Activated CD8-positive, alpha-beta T cell treated with anti-CD3 and anti-CD28 coated beads, Interleukin-2, amount 10 ng/mL, durations not matched to agents 7 days and 5 days (primary cell): ENCODE data around the gene KCNT1. TPM values are rescaled to one million over a fixed set of nuclear protein-coding genes. Genes with fewer than 3 reads are reported as not detected.

Experiments
- ATAC-seq: fragments of 150-1000 bp; cut with Tn5 transposase; one replicate; pipeline ENCODE4 v1.10.0; 2021; ENCODE audit warnings: moderate library complexity
- CTCF ChIA-PET: fragments of 350-600 bp; sonication (Branson Sonifier 250); formaldehyde crosslinking; loops from one replicate; lab custom pipeline; 2021; ENCODE audit warnings: antibody characterized with exemption; lab: Charles Lee
- POLR2A ChIA-PET: fragments of 350-600 bp; sonication (Branson Sonifier 250); formaldehyde crosslinking; loops from one replicate; lab custom pipeline; 2021; ENCODE audit warnings: antibody characterized with exemption; lab: Charles Lee
- DNase-seq: peaks from one replicate; pipeline ENCODE4 v3.0.0-alpha.2; 2020
- H3K27ac Mint-ChIP-seq: one replicate; pipeline ENCODE4 v1.8.0; 2021; ENCODE audit warnings: mild to moderate bottlenecking, mixed read lengths
- H3K27me3 Mint-ChIP-seq: one replicate; pipeline ENCODE4 v1.8.0; 2021; ENCODE audit warnings: low read depth, mixed read lengths
- H3K36me3 Mint-ChIP-seq: one replicate; pipeline ENCODE4 v1.8.0; 2021; ENCODE audit warnings: low read depth, mixed read lengths
- H3K4me1 Mint-ChIP-seq: one replicate; pipeline ENCODE4 v1.8.0; 2021; ENCODE audit warnings: low read depth, mixed read lengths
- H3K4me3 Mint-ChIP-seq: one replicate; pipeline ENCODE4 v1.8.0; 2021; ENCODE audit warnings: mild to moderate bottlenecking, mixed read lengths
- H3K9me3 Mint-ChIP-seq: one replicate; pipeline ENCODE4 v1.8.0; 2022; ENCODE audit warnings: mixed read lengths; ENCODE audit not compliant: insufficient read depth
- total RNA-seq, 2 experiments: library from RNA; stranded (reverse); gene quantifications; one replicate each; pipeline ENCODE4 v1.2.3, GENCODE V29; 2021

KCNT1 gene
- total RNA-seq, 2 experiments from 2014 or later: not detected

GRCh38 chr9:135746565-135746964 lies 44.6 kb downstream of the KCNT1 start:
- POLR2A ChIA-PET: no interaction called here
- DNase-seq: no peak
- CTCF ChIA-PET: no interaction called here

GRCh38 chr9:135747311-135747710 lies 45.3 kb downstream of the KCNT1 start:
- ATAC-seq: no peak
- DNase-seq: no peak
- CTCF ChIA-PET: no interaction called here
- POLR2A ChIA-PET: no interaction called here
- no peaks in the 10 kb centered on the region for H3K9me3 Mint-ChIP-seq
- no peaks in the 10 kb centered on the region for H3K27me3 Mint-ChIP-seq
- H3K4me3 Mint-ChIP-seq: no peak overlapping the region
- no peak overlapping the region for H3K27ac Mint-ChIP-seq
- no peaks in the 10 kb centered on the region for H3K4me1 Mint-ChIP-seq
- no peaks in the 10 kb centered on the region for H3K36me3 Mint-ChIP-seq

More at GRCh38 chr9:135746565-135746964, 44.6 kb downstream of the KCNT1 start:
- Mint-ChIP-seq H3K9me3 (no peaks in the 10 kb centered on the region), H3K27ac (no peak overlapping the region), H3K4me1 (no peaks in the 10 kb centered on the region), H3K36me3 (no peaks in the 10 kb centered on the region), H3K4me3 (no peak overlapping the region), H3K27me3 (no peaks in the 10 kb centered on the region)
- no peak for ATAC-seq

GRCh38 chr9:135748676-135749075 lies 46.7 kb downstream of the KCNT1 start:
- H3K27me3 Mint-ChIP-seq: no peaks in the 10 kb centered on the region
- H3K4me3 Mint-ChIP-seq: no peak overlapping the region
- ChIA-PET POLR2A (no interaction called here), CTCF (no interaction called here)
- DNase-seq (no peak), ATAC-seq (no peak)
- H3K9me3 Mint-ChIP-seq: no peaks in the 10 kb centered on the region
- no peaks in the 10 kb centered on the region for H3K36me3 Mint-ChIP-seq
- H3K4me1 Mint-ChIP-seq: no peaks in the 10 kb centered on the region
- no peak overlapping the region for H3K27ac Mint-ChIP-seq

GRCh38 chr9:135749171-135750045 lies 47.4 kb downstream of the KCNT1 start:
- no peak for DNase-seq

GRCh38 chr9:135750786-135751185 lies 48.8 kb downstream of the KCNT1 start:
- Mint-ChIP-seq H3K27ac (no peak overlapping the region), H3K9me3 (no peaks in the 10 kb centered on the region), H3K4me3 (no peak overlapping the region), H3K36me3 (no peaks in the 10 kb centered on the region), H3K27me3 (no peaks in the 10 kb centered on the region), H3K4me1 (no peaks in the 10 kb centered on the region)
- no peak for DNase-seq
- ATAC-seq: no peak
- ChIA-PET POLR2A (no interaction called here), CTCF (no interaction called here)

More at GRCh38 chr9:135749171-135750045, 47.4 kb downstream of the KCNT1 start:
- Mint-ChIP-seq H3K27me3 (no peaks in the 10 kb centered on the region), H3K36me3 (no peaks in the 10 kb centered on the region), H3K27ac (no peak overlapping the region), H3K9me3 (no peaks in the 10 kb centered on the region), H3K4me3 (peak overlapping the region; percentile 8), H3K4me1 (no peaks in the 10 kb centered on the region)
- POLR2A ChIA-PET: no interaction called here
- no peak for ATAC-seq
- CTCF ChIA-PET: no interaction called here

GRCh38 chr9:135751501-135751900 lies 49.5 kb downstream of the KCNT1 start:
- no peaks in the 10 kb centered on the region for H3K4me1 Mint-ChIP-seq
- CTCF ChIA-PET: no interaction called here

GRCh38 chr9:135752281-135753204 lies 50.6 kb downstream of the KCNT1 start:
- Mint-ChIP-seq H3K36me3 (no peaks in the 10 kb centered on the region), H3K27me3 (no peaks in the 10 kb centered on the region), H3K27ac (no peak overlapping the region), H3K4me1 (no peaks in the 10 kb centered on the region), H3K4me3 (no peak overlapping the region), H3K9me3 (no peaks in the 10 kb centered on the region)
- ChIA-PET POLR2A (no interaction called here), CTCF (no interaction called here)
- DNase-seq: no peak
- ATAC-seq: no peak

More at GRCh38 chr9:135751501-135751900, 49.5 kb downstream of the KCNT1 start:
- POLR2A ChIA-PET: no interaction called here
- no peak overlapping the region for H3K27ac Mint-ChIP-seq
- no peaks in the 10 kb centered on the region for H3K27me3 Mint-ChIP-seq
- H3K4me3 Mint-ChIP-seq: no peak overlapping the region
- DNase-seq: no peak
- ATAC-seq: no peak
- no peaks in the 10 kb centered on the region for H3K36me3 Mint-ChIP-seq
- no peaks in the 10 kb centered on the region for H3K9me3 Mint-ChIP-seq

- H3K4me3 Mint-ChIP-seq: no peak overlapping the region
- POLR2A ChIA-PET: no interaction called here
- no peaks in the 10 kb centered on the region for H3K36me3 Mint-ChIP-seq
- ATAC-seq: no peak
- no peak overlapping the region for H3K27ac Mint-ChIP-seq
- H3K4me1 Mint-ChIP-seq: no peaks in the 10 kb centered on the region
- CTCF ChIA-PET: no interaction called here
- H3K9me3 Mint-ChIP-seq: no peaks in the 10 kb centered on the region
- DNase-seq: no peak
- H3K27me3 Mint-ChIP-seq: no peaks in the 10 kb centered on the region
Observed at GRCh38 chr9:135753391-135754105, 51.6 kb downstream of the KCNT1 start.

GRCh38 chr9:135756576-135756975 lies 54.6 kb downstream of the KCNT1 start:
- no peaks in the 10 kb centered on the region for H3K9me3 Mint-ChIP-seq
- H3K27ac Mint-ChIP-seq: no peak overlapping the region
- H3K4me3 Mint-ChIP-seq: no peak overlapping the region
- no peaks in the 10 kb centered on the region for H3K27me3 Mint-ChIP-seq
- ATAC-seq (no peak), DNase-seq (no peak)
- ChIA-PET CTCF (no interaction called here), POLR2A (no interaction called here)
- H3K36me3 Mint-ChIP-seq: no peaks in the 10 kb centered on the region
- no peaks in the 10 kb centered on the region for H3K4me1 Mint-ChIP-seq

GRCh38 chr9:135757356-135757755 lies 55.4 kb downstream of the KCNT1 start:
- H3K36me3 Mint-ChIP-seq: no peaks in the 10 kb centered on the region
- no peak for ATAC-seq
- ChIA-PET POLR2A (no interaction called here), CTCF (no interaction called here)
- no peak overlapping the region for H3K4me3 Mint-ChIP-seq
- DNase-seq: no peak
- no peaks in the 10 kb centered on the region for H3K4me1 Mint-ChIP-seq
- H3K9me3 Mint-ChIP-seq: no peaks in the 10 kb centered on the region
- no peak overlapping the region for H3K27ac Mint-ChIP-seq
- no peaks in the 10 kb centered on the region for H3K27me3 Mint-ChIP-seq

GRCh38 chr9:135758056-135758455 lies 56.1 kb downstream of the KCNT1 start:
- ChIA-PET CTCF (no interaction called here), POLR2A (no interaction called here)
- H3K4me1 Mint-ChIP-seq: no peaks in the 10 kb centered on the region
- no peaks in the 10 kb centered on the region for H3K27me3 Mint-ChIP-seq
- DNase-seq (no peak), ATAC-seq (no peak)
- H3K9me3 Mint-ChIP-seq: no peaks in the 10 kb centered on the region
- H3K4me3 Mint-ChIP-seq: no peak overlapping the region
- H3K27ac Mint-ChIP-seq: no peak overlapping the region
- H3K36me3 Mint-ChIP-seq: no peaks in the 10 kb centered on the region
